Heart left ventricle (tissue), 16 donors: ENCODE results near the gene NKAIN4. TPM values are rescaled to one million over a fixed set of nuclear protein-coding genes. Genes with fewer than 3 reads are reported as not detected.
A peak's percentile ranks its signal among the peaks of the same experiment; 100 is the strongest.

Source experiments
- ATAC-seq, 4 donors: fragments of 200-7000 bp; cut with Tn5 transposase; one replicate each; pipeline ENCODE4 v1.9.1; 2020 to 2022; ENCODE audit warnings: moderate library complexity in 4 of 4, mild to moderate bottlenecking in 3 of 4, moderate number of reproducible peaks in 1 of 4
- DNase-seq, 5 donors: peaks; one replicate each; pipeline ENCODE4 v3.0.0-alpha.2; 2020
- H3K27ac ChIP-seq, 12 donors: fragments of 200-600 bp; sonication (generic) in 4 of 12; one replicate each; pipeline versions ENCODE4 v1.5.0 to v1.8.0; 2016 to 2022; ENCODE audit warnings: mild to moderate bottlenecking in 2 of 12
- H3K27me3 ChIP-seq, 9 donors: fragments of 200-600 bp; sonication (generic) in 2 of 9; one replicate each; pipeline versions ENCODE4 v1.5.1 to v1.8.0; 2016 to 2022; ENCODE audit warnings: mild to moderate bottlenecking in 3 of 9
- H3K36me3 ChIP-seq, 9 donors: fragments of 200-600 bp; sonication (generic) in 2 of 9; one replicate each; pipeline versions ENCODE4 v1.5.0 to v1.8.0; 2018 to 2022; ENCODE audit warnings: mild to moderate bottlenecking in 2 of 9
- H3K4me1 ChIP-seq, 12 donors: fragments of 200-600 bp; sonication (generic) in 4 of 12; one replicate each; pipeline versions ENCODE4 v1.5.0 to v1.8.0; 2016 to 2022; ENCODE audit warnings: mild to moderate bottlenecking in 3 of 12
- H3K4me3 ChIP-seq, 12 donors: fragments of 200-600 bp; sonication (generic) in 4 of 12; one replicate each; pipeline versions ENCODE4 v1.5.0 to v1.8.0; 2017 to 2022; ENCODE audit warnings: mild to moderate bottlenecking in 9 of 12, moderate library complexity in 4 of 12
- H3K9me3 ChIP-seq, 12 donors: fragments of 200-600 bp; sonication (generic) in 4 of 12; one replicate each; pipeline versions ENCODE4 v1.5.0 to v1.8.0; 2016 to 2022; ENCODE audit warnings: mild to moderate bottlenecking in 1 of 12
- CTCF ChIP-seq, 12 donors: fragments of 200-600 bp; sonication (generic) in 4 of 12; IDR thresholded peaks; one replicate each; pipeline versions ENCODE4 v1.5.0 to v1.8.0; 2018 to 2022; ENCODE audit warnings: antibody characterized with exemption in 12 of 12, mild to moderate bottlenecking in 5 of 12
- POLR2A ChIP-seq, 2 donors: fragments of 450-650 bp; IDR thresholded peaks; one replicate each; pipeline ENCODE4 v1.6.1; 2017; ENCODE audit warnings: antibody characterized with exemption in 2 of 2, mild to moderate bottlenecking in 2 of 2, moderate library complexity in 2 of 2
- WGBS, 4 donors: extraction: QIAGEN DNeasy Blood & Tissue Kit in 2 of 4; methylation state at CpG; one replicate each; pipeline versions ENCODE4 v1.1.5 to v1.1.7; 2013 to 2018; 5-methylcytosine and 5-hydroxymethylcytosine counted together
- intact Hi-C, 10 donors: fragments of 100-400 bp; cut with DNase I; formaldehyde crosslinking; loops; one replicate each; pipeline versions ENCODE4 v1.11.1 to v1.14.2; 2022
- long read RNA-seq, 3 donors: library from polyadenylated mRNA; unstranded; transcript quantifications; one replicate each; pipeline ENCODE4 v2.0.0, GENCODE V29; 2020 to 2021
- polyA plus RNA-seq, 2 donors: library from polyadenylated mRNA; stranded (reverse); fragments of 200-250 nt; gene quantifications; one replicate each; pipeline ENCODE4 v1.2.3, GENCODE V29; 2013
- total RNA-seq, 9 donors: library from RNA; depleted of rRNA in 2 of 9; stranded (reverse); fragments of >200 nt in 2 of 9; fragmentation: NEBNext Ultra II Directional in 3 of 9; extraction: Animal tissue kit (Norgen Biotek cat#: 25700) in 3 of 9; gene quantifications; one replicate each; pipeline versions ENCODE4 v1.1.0 to v1.2.4, GENCODE V29; 2016 to 2023
- donor health status: ischemic (EF 13 %, LVEDD 7.1; RV severe dilation, severe dysfunction).
- donor health status: healthy with polysubstance abuse.
- donor health status: DM: no; HTN: yes; CAD: no.
- donor health status: DM: no; HTN: no; CAD: no.
- donor health status: ischemic (EF 25% LVEDD 6.9; RV normal size, moderate dysfunction).
- donor health status: ischemic (EF 25% LVEDD 5.7; RV mildly dilated, moderate dysfunction).
- donor health status: healthy.
- donor health status: DM: yes; HTN: yes; CAD: no.
- donor health status: ischemic (EF 35%, LVEDD 5.7; RV mildly dilated, moderate dysfunction).
- donor health status: nonischemic (EF 11% LVEDD 7.7; RV severe dilation, severe dysfunction).
- donor health status: DM: yes; HTN: yes; CAD: no.
- donor health status: PGD.
- donor health status: ischemic (EF 29% LVEDD 5.4; RV normal size, mild dysfunction).
- donor health status: nonischemic (EF 23%, LVEDD 6.1; RV moderate dilation, normal function).

The NKAIN4 gene
- total RNA-seq (not detected), polyA plus RNA-seq (not detected)
- long read RNA-seq, donor 1 = 0 reads
- long read RNA-seq, donor 2 = 0 reads
- long read RNA-seq, donor 3 = 0 reads

GRCh38 chr20:63254232-63254605 is at the start of gene NKAIN4:
TSS of gene NKAIN4 (minus strand) at chr20:63254463. CDS start at chr20:63254450, 13 bp downstream.
- peaks cover 0 to 21% (median 4%) of the 10 kb centered on the region in 12 donors for H3K4me1 ChIP-seq
- DNase-seq (no peak), ATAC-seq (no peak)
- peaks cover 32 to 77% (median 55%) of the 10 kb centered on the region in 9 donors for H3K27me3 ChIP-seq
- H3K27ac ChIP-seq = no peak within 1 kb of the TSS
- 1 to 2% (median 1%) methylated on average over 21 to 46 of the region's 46 CpGs; no CpG with 5 or more reads in 1 of the 4 donors for WGBS, 4 donors
- H3K36me3 ChIP-seq = no peaks in the 10 kb centered on the region
- intact Hi-C loops = loop anchor here in 1 of 10 donors (5.0 kb wide), 1 partner anchor 197 kb away; no protein-coding TSS in a partner anchor
- H3K9me3 ChIP-seq = no peaks in the 10 kb centered on the region
- TF ChIP-seq POLR2A (IDR thresholded peaks at IDR 0.05) (no peak), CTCF (IDR thresholded peaks at IDR 0.05) (no peak)
- H3K4me3 ChIP-seq = peak within 1 kb of the TSS; percentile 7 to 48 (median 34)

GRCh38 chr20:63303095-63303666 is 48.9 kb upstream of the NKAIN4 start:
- Histone ChIP-seq H3K4me3 (no peak overlapping the region), H3K9me3 (peaks cover 0 to 20% (median 6%) of the 10 kb centered on the region in 12 donors), H3K27ac (no peak overlapping the region), H3K4me1 (no peaks in the 10 kb centered on the region), H3K27me3 (peaks cover 6 to 58% (median 22%) of the 10 kb centered on the region in 9 donors), H3K36me3 (no peaks in the 10 kb centered on the region)
- DNase-seq (no peak), ATAC-seq (no peak)
- 60 to 74% (median 67%) methylated on average over 5 of the region's 5 CpGs for WGBS, 4 donors
- TF ChIP-seq POLR2A (IDR thresholded peaks at IDR 0.05) = no peak
- no peak for TF ChIP-seq CTCF (IDR thresholded peaks at IDR 0.05)
- intact Hi-C loops = no loop called here

GRCh38 chr20:63301671-63302070 is 47.4 kb upstream of the NKAIN4 start:
- H3K4me3 ChIP-seq = no peak overlapping the region
- no peak overlapping the region for H3K27ac ChIP-seq
- H3K9me3 ChIP-seq = peaks cover 0 to 20% (median 6%) of the 10 kb centered on the region in 12 donors
- peaks cover 8 to 58% (median 29%) of the 10 kb centered on the region in 9 donors for H3K27me3 ChIP-seq
- intact Hi-C loops = no loop called here
- ATAC-seq (no peak), DNase-seq (no peak)
- H3K4me1 ChIP-seq = no peaks in the 10 kb centered on the region
- no peak for TF ChIP-seq CTCF (IDR thresholded peaks at IDR 0.05)
- TF ChIP-seq POLR2A (IDR thresholded peaks at IDR 0.05) = no peak
- WGBS, 4 donors = 95 to 99% (median 97%) methylated on average over 1 of the region's 1 CpG
- no peaks in the 10 kb centered on the region for H3K36me3 ChIP-seq

GRCh38 chr20:63298731-63299312 is 44.6 kb upstream of the NKAIN4 start:
- 86 to 90% (median 88%) methylated on average over 17 of the region's 17 CpGs for WGBS, 4 donors
- Histone ChIP-seq H3K27me3 (peaks cover 18 to 64% (median 39%) of the 10 kb centered on the region in 9 donors), H3K27ac (no peak overlapping the region), H3K36me3 (no peaks in the 10 kb centered on the region), H3K9me3 (peaks cover 0 to 20% (median 6%) of the 10 kb centered on the region in 12 donors), H3K4me3 (no peak overlapping the region), H3K4me1 (no peaks in the 10 kb centered on the region)
- TF ChIP-seq POLR2A (IDR thresholded peaks at IDR 0.05) (no peak), CTCF (IDR thresholded peaks at IDR 0.05) (no peak)
- DNase-seq (peak in 2 of 5 donors; percentile 5 to 16), ATAC-seq (no peak)
- intact Hi-C loops = no loop called here
